Stomach smooth muscle (tissue), 2 donors: ENCODE results near the gene PDE9A.
"Not testable (repeated sequence)": the region's sequence is repeated elsewhere in the genome, so short reads cannot be mapped to it uniquely, and the experiment has no call there.

Experiments
- H3K27ac ChIP-seq: one replicate; pipeline ENCODE4 v1.7.0; 2013; ENCODE audit warnings: mild to moderate bottlenecking, low read length, inconsistent platforms
- H3K27me3 ChIP-seq, 2 donors: one replicate each; pipeline ENCODE4 v1.7.0; 2013; ENCODE audit warnings: low read length in 2 of 2; ENCODE audit not compliant: insufficient read depth in 2 of 2, control insufficient read depth in 1 of 2
- H3K36me3 ChIP-seq, 2 donors: one replicate each; pipeline ENCODE4 v1.7.0; 2013; ENCODE audit warnings: low read length in 2 of 2; ENCODE audit not compliant: control insufficient read depth in 2 of 2, insufficient read depth in 2 of 2
- H3K4me1 ChIP-seq: one replicate; pipeline ENCODE4 v1.7.0; 2013; ENCODE audit warnings: low read length; ENCODE audit not compliant: control insufficient read depth, insufficient read depth
- H3K4me3 ChIP-seq, 2 donors: one replicate each; pipeline ENCODE4 v1.7.0; 2013; ENCODE audit warnings: low read length in 2 of 2
- H3K9ac ChIP-seq, 2 donors: one replicate each; pipeline ENCODE4 v1.7.0; 2013; ENCODE audit warnings: low read length in 2 of 2, mild to moderate bottlenecking in 1 of 2
- H3K9me3 ChIP-seq, 2 donors: one replicate each; pipeline ENCODE4 v1.7.0; 2013; ENCODE audit warnings: low read length in 2 of 2; ENCODE audit not compliant: control insufficient read depth in 2 of 2
- donor health status: healthy.
- donor health status: Pancreatic carcinoma.

The PDE9A gene

DNA sequence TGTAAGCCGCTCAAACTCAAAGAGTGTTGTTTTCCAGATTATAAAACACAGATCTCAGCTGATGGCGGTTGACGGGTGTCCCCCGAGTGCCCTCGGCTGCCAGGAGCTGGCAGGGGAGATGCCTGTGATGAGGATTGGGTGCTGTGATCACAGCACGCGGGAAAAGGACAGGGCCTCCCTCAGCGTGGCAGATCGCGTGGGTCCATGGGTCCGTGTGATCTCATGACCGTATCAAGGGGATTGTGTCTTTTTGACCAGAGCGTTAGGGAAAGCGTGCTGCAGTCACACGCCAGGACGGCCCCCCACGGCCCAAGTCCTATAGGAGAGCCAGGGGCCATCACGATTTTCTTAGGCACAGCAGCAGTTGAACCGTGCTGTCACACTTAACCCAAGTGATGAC, 51.9 kb downstream of the PDE9A start:
- peaks cover 3 to 9% of the 10 kb centered on the region in 2 donors for H3K36me3 ChIP-seq
- H3K27me3 ChIP-seq: no peaks in the 10 kb centered on the region
- H3K4me3 ChIP-seq: no peak overlapping the region
- no peak overlapping the region for H3K27ac ChIP-seq
- no peaks in the 10 kb centered on the region for H3K9me3 ChIP-seq
- H3K9ac ChIP-seq: no peak overlapping the region
- no peaks in the 10 kb centered on the region for H3K4me1 ChIP-seq

GRCh38 chr21:42705746-42706374, 52.4 kb downstream of the PDE9A start:
- no peaks in the 10 kb centered on the region for H3K27me3 ChIP-seq
- H3K4me1 ChIP-seq: no peaks in the 10 kb centered on the region
- H3K4me3 ChIP-seq: no peak overlapping the region
- H3K36me3 ChIP-seq: peaks cover 3 to 6% of the 10 kb centered on the region in 2 donors
- no peaks in the 10 kb centered on the region for H3K9me3 ChIP-seq
- no peak overlapping the region for H3K27ac ChIP-seq
- no peak overlapping the region for H3K9ac ChIP-seq

DNA sequence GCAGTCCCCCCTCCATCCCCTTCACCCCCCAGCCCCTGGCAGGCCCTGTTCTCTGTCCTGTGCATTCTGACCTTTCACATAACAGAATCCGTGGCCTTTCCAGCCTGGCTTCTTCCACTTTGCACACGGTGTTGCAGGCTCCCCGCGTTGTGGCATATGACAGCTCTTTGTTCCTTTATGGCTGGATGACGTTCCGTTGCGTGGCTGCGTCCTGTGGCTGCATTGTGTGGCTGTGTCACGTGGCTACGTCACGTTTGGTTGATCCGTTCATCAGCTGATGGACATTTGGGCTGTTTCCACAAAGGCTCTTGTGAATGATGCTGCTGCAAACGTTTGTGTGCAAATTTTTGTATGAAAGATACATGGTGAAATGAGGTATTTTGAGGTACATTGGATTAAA, 53.3 kb downstream of the PDE9A start:
- no peaks in the 10 kb centered on the region for H3K27me3 ChIP-seq
- no peak overlapping the region for H3K4me3 ChIP-seq
- no peaks in the 10 kb centered on the region for H3K9me3 ChIP-seq
- peaks cover 3 to 6% of the 10 kb centered on the region in 2 donors for H3K36me3 ChIP-seq
- no peak overlapping the region for H3K27ac ChIP-seq
- no peaks in the 10 kb centered on the region for H3K4me1 ChIP-seq
- H3K9ac ChIP-seq: no peak overlapping the region

DNA sequence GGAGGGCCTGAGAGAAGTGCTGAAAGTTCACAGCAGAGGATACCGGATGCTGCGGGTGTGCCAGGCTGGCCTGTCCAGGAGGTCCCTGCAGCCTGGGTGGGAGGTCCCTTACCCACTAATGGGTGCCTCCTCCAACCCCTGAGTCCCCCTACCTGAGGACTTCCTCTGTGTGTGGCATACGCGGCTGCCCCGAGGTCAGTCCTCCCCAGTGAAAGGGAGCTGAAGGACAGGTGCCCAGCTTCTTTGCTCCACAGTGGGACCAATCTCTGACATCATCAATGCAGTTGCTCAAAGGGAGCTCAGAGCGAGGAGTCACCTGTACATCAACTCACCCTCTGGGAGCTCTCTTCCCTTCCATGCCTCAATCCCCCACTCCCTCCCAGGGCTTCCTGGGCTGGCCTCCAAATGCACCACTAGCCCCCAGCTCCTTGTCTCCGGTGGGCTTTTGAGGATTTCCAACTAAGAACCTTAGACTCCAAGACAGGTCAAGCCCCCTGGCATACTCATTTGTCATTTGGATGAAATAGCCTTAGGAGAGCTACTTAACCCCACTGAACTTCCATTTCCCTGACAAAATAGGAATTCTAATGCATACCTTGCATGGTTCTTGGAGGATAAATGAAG, 53.9 kb downstream of the PDE9A start:
- no peaks in the 10 kb centered on the region for H3K9me3 ChIP-seq
- H3K9ac ChIP-seq: no peak overlapping the region
- H3K36me3 ChIP-seq: peaks cover 3 to 6% of the 10 kb centered on the region in 2 donors
- no peak overlapping the region for H3K4me3 ChIP-seq
- H3K27me3 ChIP-seq: no peaks in the 10 kb centered on the region
- H3K27ac ChIP-seq: no peak overlapping the region
- no peaks in the 10 kb centered on the region for H3K4me1 ChIP-seq

DNA sequence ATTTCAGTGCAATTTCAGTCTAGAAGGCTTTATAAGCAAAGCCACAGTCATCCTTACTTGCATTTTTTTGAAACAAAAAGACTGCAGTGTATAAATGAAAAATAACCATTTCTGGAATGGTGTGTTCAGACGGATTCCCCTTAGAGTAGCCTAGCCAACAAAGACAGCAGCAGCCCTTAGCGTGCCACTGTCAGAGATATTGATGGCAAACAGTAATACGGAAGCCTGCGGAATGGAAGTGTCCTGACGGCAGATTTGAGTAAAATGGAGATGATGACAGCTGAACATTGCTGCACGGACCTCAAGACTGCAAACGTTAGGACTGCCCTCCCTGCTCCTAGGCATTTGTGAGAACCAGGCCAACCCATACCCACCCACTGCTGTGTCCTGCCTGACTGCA, 54.7 kb downstream of the PDE9A start:
- Histone ChIP-seq H3K27ac (no peak overlapping the region), H3K27me3 (no peaks in the 10 kb centered on the region), H3K36me3 (peaks cover 3 to 6% of the 10 kb centered on the region in 2 donors), H3K9me3 (no peaks in the 10 kb centered on the region), H3K4me3 (no peak overlapping the region), H3K9ac (no peak overlapping the region), H3K4me1 (no peaks in the 10 kb centered on the region)

DNA sequence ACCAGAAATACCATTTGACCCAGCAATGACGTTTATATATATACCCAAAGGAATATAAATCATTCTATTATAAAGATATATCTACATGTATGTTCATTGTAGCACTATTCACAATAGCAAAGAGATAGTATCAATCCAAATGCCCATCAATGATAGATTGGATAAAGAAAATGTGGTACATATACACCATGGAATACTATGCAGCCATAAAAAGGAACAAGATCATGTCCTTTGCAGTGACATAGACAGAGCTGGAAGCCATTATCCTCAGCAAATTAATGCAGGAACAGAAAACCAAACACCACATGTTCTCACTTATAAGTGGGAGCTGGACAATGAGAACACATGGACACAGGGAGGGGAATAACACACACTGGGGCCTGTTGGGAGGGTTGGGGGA, 55.5 kb downstream of the PDE9A start:
- not testable (repeated sequence) for H3K27me3 ChIP-seq, H3K4me1 ChIP-seq, H3K36me3 ChIP-seq, H3K9me3 ChIP-seq, H3K27ac ChIP-seq, H3K9ac ChIP-seq, H3K4me3 ChIP-seq

DNA sequence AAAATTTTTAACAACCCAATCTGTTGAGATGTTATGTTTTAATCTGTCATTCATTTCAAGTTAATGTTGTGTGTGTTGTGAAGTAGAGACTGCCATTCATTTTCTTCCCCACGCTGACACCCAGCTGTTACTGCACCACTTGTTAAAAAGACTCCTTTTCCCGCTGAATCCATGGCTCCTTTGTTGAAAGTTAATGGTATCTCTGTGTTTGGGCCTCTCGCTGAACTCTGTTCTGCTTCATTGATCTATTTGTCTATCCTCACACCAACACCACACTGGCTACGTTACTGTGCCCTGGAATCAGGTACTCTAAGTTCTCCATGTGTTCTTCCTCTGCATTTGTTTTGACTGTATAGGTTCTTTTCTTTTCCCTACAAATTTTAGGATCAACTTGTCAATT, 58.2 kb downstream of the PDE9A start:
- Histone ChIP-seq H3K27ac (no peak overlapping the region), H3K4me3 (no peak overlapping the region), H3K4me1 (no peaks in the 10 kb centered on the region), H3K9me3 (no peaks in the 10 kb centered on the region), H3K9ac (no peak overlapping the region), H3K27me3 (no peaks in the 10 kb centered on the region), H3K36me3 (peaks cover 0 to 2% of the 10 kb centered on the region in 2 donors)

DNA sequence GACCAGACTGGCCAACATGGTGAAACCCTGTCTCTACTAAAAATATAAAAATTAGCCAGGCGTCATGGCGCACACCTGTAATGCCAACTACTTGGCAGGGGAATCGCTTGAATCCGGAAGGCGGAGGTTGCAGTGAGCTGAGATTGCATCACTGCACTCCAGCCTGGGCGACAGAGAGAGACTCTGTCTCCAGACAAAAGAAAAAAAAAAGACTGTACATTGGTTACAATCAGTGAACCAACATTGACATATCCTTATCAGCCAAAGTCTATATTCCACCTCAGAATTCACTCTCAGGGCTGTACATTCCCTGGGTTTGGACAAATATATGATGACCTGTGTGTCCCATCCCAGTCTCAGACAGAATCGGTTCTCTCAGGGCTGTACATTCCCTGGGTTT, 62.0 kb downstream of the PDE9A start:
- not testable (repeated sequence) for H3K9ac ChIP-seq, H3K4me1 ChIP-seq, H3K9me3 ChIP-seq, H3K27me3 ChIP-seq, H3K27ac ChIP-seq, H3K4me3 ChIP-seq, H3K36me3 ChIP-seq

DNA sequence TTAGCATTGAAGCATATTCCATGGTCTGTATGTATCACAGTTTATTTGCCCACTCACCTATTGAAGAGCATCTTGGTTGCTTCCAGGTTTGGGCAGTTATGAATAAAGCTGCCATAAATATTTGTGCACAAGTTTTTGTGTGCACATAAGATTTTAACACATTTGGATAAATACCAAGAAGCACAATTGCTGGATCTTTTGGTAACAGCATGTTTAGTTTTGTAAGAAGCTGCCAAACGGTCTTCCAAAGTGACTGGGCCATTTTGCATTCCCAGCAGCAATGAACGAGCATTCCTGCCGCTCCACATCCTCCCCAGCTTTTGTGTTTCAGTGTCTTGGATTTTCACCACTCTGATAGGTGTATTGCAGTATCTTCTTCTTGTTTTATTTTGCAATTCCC, 62.7 kb downstream of the PDE9A start:
- H3K27ac ChIP-seq: no peak overlapping the region

GRCh38 chr21:42720484-42720883, 67.1 kb downstream of the PDE9A start:
- not testable (repeated sequence) for H3K9ac ChIP-seq, H3K36me3 ChIP-seq, H3K4me3 ChIP-seq, H3K27me3 ChIP-seq, H3K27ac ChIP-seq, H3K9me3 ChIP-seq, H3K4me1 ChIP-seq

More for the DNA sequence above, 62.7 kb downstream of the PDE9A start:
- Histone ChIP-seq H3K36me3 (no peaks in the 10 kb centered on the region), H3K4me1 (peaks cover under 1% of the 10 kb centered on the region), H3K4me3 (no peak overlapping the region), H3K9me3 (no peaks in the 10 kb centered on the region), H3K27me3 (no peaks in the 10 kb centered on the region), H3K9ac (no peak overlapping the region)

DNA sequence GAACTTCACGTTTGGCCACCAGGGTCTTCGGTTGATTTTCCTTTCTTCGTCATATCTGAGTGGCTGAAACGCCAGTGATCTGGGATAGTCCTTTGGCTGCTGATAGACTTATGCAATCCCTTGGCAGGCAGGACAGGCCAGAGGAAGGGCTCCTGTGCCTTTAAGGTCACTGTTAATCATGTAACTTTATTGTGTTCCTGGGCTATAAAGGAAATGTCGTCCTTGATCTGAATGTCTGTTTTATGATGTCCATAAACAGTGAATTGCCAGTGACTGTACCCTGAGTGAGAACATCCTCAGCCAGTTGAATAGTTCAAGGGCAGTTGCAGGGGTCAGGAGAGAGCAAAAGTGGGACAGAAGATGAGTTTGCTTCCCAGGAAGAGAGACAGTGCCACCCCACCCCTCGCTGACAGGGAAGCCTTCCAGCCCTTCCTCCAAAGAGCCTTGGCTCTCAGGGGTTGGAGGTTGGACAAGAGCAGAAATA, 68.0 kb downstream of the PDE9A start:
- peaks cover 9% of the 10 kb centered on the region for H3K4me1 ChIP-seq
- H3K4me3 ChIP-seq: peak overlapping the region in 1 of 2 donors; percentile 40
- H3K27ac ChIP-seq: peak overlapping the region; percentile 24
- H3K9me3 ChIP-seq: no peaks in the 10 kb centered on the region
- H3K9ac ChIP-seq: no peak overlapping the region
- peaks cover 3 to 4% of the 10 kb centered on the region in 2 donors for H3K36me3 ChIP-seq
- no peaks in the 10 kb centered on the region for H3K27me3 ChIP-seq
